DND-41 (cell line): ENCODE results near the gene GGN.
A peak's percentile ranks its signal among the peaks of the same experiment; 100 is the strongest.

ENCODE experiments used
- ATAC-seq: fragments of 200-7000 bp; cut with Tn5 transposase; 3 replicates; pipeline ENCODE4 v1.9.1; 2021; ENCODE audit warnings: low read depth; ENCODE audit not compliant: insufficient read depth
- DNase-seq: peaks from one replicate; pipeline ENCODE4 v3.0.0-alpha.2; 2020
- H2AFZ ChIP-seq: 2 replicates; pipeline ENCODE4 v1.6.0; 2012; ENCODE audit warnings: low read depth, low read length
- H3K27ac ChIP-seq: 2 replicates; pipeline ENCODE4 v1.5.1; 2012; ENCODE audit warnings: low read length, inconsistent platforms
- H3K27me3 ChIP-seq: fragments of 200-600 bp; sonication (generic); 2 replicates; pipeline ENCODE4 v1.6.0; 2012; ENCODE audit warnings: low read length, mild to moderate bottlenecking, inconsistent platforms; ENCODE audit not compliant: insufficient read depth, poor library complexity
- H3K36me3 ChIP-seq: 2 replicates; pipeline ENCODE4 v1.5.1; 2012; ENCODE audit warnings: low read length, inconsistent platforms; ENCODE audit not compliant: insufficient read depth
- H3K4me1 ChIP-seq: 2 replicates; pipeline ENCODE4 v1.5.1; 2012; ENCODE audit warnings: mild to moderate bottlenecking, low read length; ENCODE audit not compliant: insufficient read depth
- H3K4me2 ChIP-seq: 2 replicates; pipeline ENCODE4 v1.6.0; 2012; ENCODE audit warnings: mild to moderate bottlenecking, moderate library complexity, low read length, inconsistent platforms; ENCODE audit not compliant: insufficient read depth
- H3K4me3 ChIP-seq, 2 experiments: fragments of 200-600 bp in 1 of 2; shearing (Covaris generic) in 1 of 2; 2 replicates each; pipeline ENCODE4 v1.5.1; 2012 to 2016; ENCODE audit warnings: inconsistent platforms in 2 of 2, low read length in 2 of 2, mild to moderate bottlenecking in 2 of 2, low read depth in 1 of 2, moderate library complexity in 1 of 2
- H3K79me2 ChIP-seq: 2 replicates; pipeline ENCODE4 v1.6.0; 2012; ENCODE audit warnings: low read length, inconsistent platforms; ENCODE audit not compliant: insufficient read depth
- H3K9ac ChIP-seq: 2 replicates; pipeline ENCODE4 v1.6.0; 2012; ENCODE audit warnings: low read depth, mild to moderate bottlenecking, inconsistent platforms, low read length, moderate library complexity
- H3K9me3 ChIP-seq: 2 replicates; pipeline ENCODE4 v1.5.1; 2012; ENCODE audit warnings: low read length, moderate library complexity, mild to moderate bottlenecking, inconsistent platforms; ENCODE audit not compliant: insufficient read depth, severe bottlenecking
- H4K20me1 ChIP-seq: 2 replicates; pipeline ENCODE4 v1.6.0; 2012; ENCODE audit warnings: low read length; ENCODE audit not compliant: insufficient read depth
- CTCF ChIP-seq: IDR thresholded peaks from 2 replicates; pipeline ENCODE4 v1.5.1; 2012; ENCODE audit warnings: borderline replicate concordance, low read length, moderate library complexity, mild to moderate bottlenecking; ENCODE audit not compliant: poor library complexity, severe bottlenecking; ENCODE audit errors: extremely low read depth
- EZH2 ChIP-seq: IDR thresholded peaks from 3 replicates; pipeline ENCODE4 v1.6.1; 2012; ENCODE audit warnings: borderline replicate concordance, low read depth, mild to moderate bottlenecking, moderate library complexity, low read length, inconsistent platforms; ENCODE audit not compliant: severe bottlenecking

Gene GGN

GRCh38 chr19:38360351-38360750, 27.5 kb downstream of the GGN start:
- peaks cover 4% of the 10 kb centered on the region for H3K27me3 ChIP-seq
- DNase-seq: no peak

GRCh38 chr19:38359242-38360021, 28.4 kb downstream of the GGN start:
- Histone ChIP-seq H3K36me3 (no peaks in the 10 kb centered on the region), H3K4me1 (no peaks in the 10 kb centered on the region), H3K4me2 (no peak overlapping the region), H3K9me3 (no peaks in the 10 kb centered on the region), H3K27me3 (peaks cover 4% of the 10 kb centered on the region), H3K27ac (no peak overlapping the region), H3K9ac (no peak overlapping the region), H2AFZ (no peak overlapping the region), H4K20me1 (no peaks in the 10 kb centered on the region; the same call in 1 of the 2 replicates), H3K4me3 (no peak overlapping the region), H3K79me2 (no peaks in the 10 kb centered on the region)
- ATAC-seq: no peak
- no peak for DNase-seq
- TF ChIP-seq CTCF (no peak), EZH2 (no peak)

More at GRCh38 chr19:38360351-38360750, 27.5 kb downstream of the GGN start:
- 0 out of 3 replicates have a peak, but pooled peaks have one; percentile 45 for ATAC-seq
- Histone ChIP-seq H3K9me3 (peaks cover 4% of the 10 kb centered on the region), H3K9ac (no peak overlapping the region), H3K27ac (no peak overlapping the region), H3K4me3 (no peak overlapping the region), H3K36me3 (no peaks in the 10 kb centered on the region), H3K4me1 (no peaks in the 10 kb centered on the region), H2AFZ (no peak overlapping the region), H3K4me2 (no peak overlapping the region), H3K79me2 (no peaks in the 10 kb centered on the region), H4K20me1 (no peaks in the 10 kb centered on the region; the same call in 1 of the 2 replicates)
- TF ChIP-seq CTCF (no peak), EZH2 (no peak)

GRCh38 chr19:38358071-38358470, 29.8 kb downstream of the GGN start:
- H3K27me3 ChIP-seq: peaks cover 4% of the 10 kb centered on the region
- no peak for DNase-seq

More at GRCh38 chr19:38358071-38358470, 29.8 kb downstream of the GGN start:
- Histone ChIP-seq H3K9me3 (no peaks in the 10 kb centered on the region), H3K36me3 (no peaks in the 10 kb centered on the region), H3K4me1 (no peaks in the 10 kb centered on the region), H4K20me1 (no peaks in the 10 kb centered on the region; the same call in 1 of the 2 replicates), H3K9ac (no peak overlapping the region), H3K4me3 (no peak overlapping the region), H3K79me2 (no peaks in the 10 kb centered on the region), H3K27ac (no peak overlapping the region), H2AFZ (no peak overlapping the region), H3K4me2 (no peak overlapping the region)
- TF ChIP-seq CTCF (no peak), EZH2 (no peak)
- ATAC-seq: no peak; the same call in 2 of the 3 replicates
